PC-9 (cell line): ENCODE results near the gene PTCHD4. TPM values are rescaled to one million over a fixed set of nuclear protein-coding genes. Genes with fewer than 3 reads are reported as not detected.

ENCODE experiments used
- Bru-seq: library from RNA; stranded (reverse); fragments of 400-500 nt; gene quantifications from one replicate; lab custom pipeline; 2021; lab: Mats Ljungman, UMichigan
- BruChase-seq, 2 experiments: library from RNA; stranded (reverse); fragments of 400-500 nt; gene quantifications; one replicate each; lab custom pipeline; 2021; lab: Mats Ljungman, UMichigan
- BruUV-seq: library from RNA; stranded (reverse); fragments of 400-500 nt; replicated peaks from 2 replicates; lab custom pipeline; 2021; lab: Mats Ljungman, UMichigan
- CTCF ChIA-PET: fragments of 300-600 bp; sonication (Branson Sonifier 250); formaldehyde crosslinking; loops from one replicate; lab custom pipeline; 2022; ENCODE audit warnings: antibody characterized with exemption; lab: Charles Lee
- POLR2A ChIA-PET: fragments of 300-600 bp; sonication (Branson Sonifier 250); formaldehyde crosslinking; loops from one replicate; lab custom pipeline; 2022; ENCODE audit warnings: antibody characterized with exemption; ENCODE audit not compliant: unreplicated experiment; lab: Charles Lee
- DNase-seq, 2 experiments: peaks; one replicate each; pipeline versions ENCODE4 v3.0.0 to v3.0.0-alpha.2; 2015 to 2022; ENCODE audit warnings: mixed read lengths in 1 of 2
- H2AFZ ChIP-seq: fragments of 200-600 bp; sonication (generic); 2 replicates; pipeline ENCODE4 v1.8.1; 2017; ENCODE audit warnings: antibody characterized with exemption
- H3F3A ChIP-seq: fragments of 200-600 bp; sonication (generic); 2 replicates; pipeline ENCODE4 v1.8.1; 2017; ENCODE audit warnings: antibody characterized with exemption, mild to moderate bottlenecking, low read depth; ENCODE audit not compliant: insufficient read depth
- H3K27ac ChIP-seq: fragments of 200-600 bp; sonication (generic); 2 replicates; pipeline ENCODE4 v1.6.1; 2016; ENCODE audit warnings: mixed run types
- H3K27me3 ChIP-seq: fragments of 200-600 bp; sonication (generic); 2 replicates; pipeline ENCODE4 v1.6.1; 2016; ENCODE audit warnings: low read depth, mixed run types; ENCODE audit not compliant: insufficient read depth
- H3K36me3 ChIP-seq: fragments of 200-600 bp; sonication (generic); 2 replicates; pipeline ENCODE4 v1.6.1; 2016; ENCODE audit warnings: low read depth, mixed run types
- H3K4me1 ChIP-seq: fragments of 200-600 bp; sonication (generic); replicated peaks from 2 replicates; pipeline ENCODE4 v1.6.1; 2016; ENCODE audit warnings: mixed run types; ENCODE audit not compliant: insufficient read depth
- H3K4me2 ChIP-seq: fragments of 200-600 bp; sonication (generic); 2 replicates; pipeline ENCODE4 v1.6.1; 2017; ENCODE audit warnings: mixed run types
- H3K4me3 ChIP-seq: fragments of 200-600 bp; sonication (generic); 2 replicates; pipeline ENCODE4 v1.6.1; 2016; ENCODE audit warnings: mixed run types
- H3K79me2 ChIP-seq: fragments of 200-600 bp; sonication (generic); 2 replicates; pipeline ENCODE4 v1.6.1; 2017; ENCODE audit warnings: low read depth, mixed run types
- H3K9me2 ChIP-seq: fragments of 200-600 bp; sonication (generic); 2 replicates; pipeline ENCODE4 v1.8.1; 2017; ENCODE audit warnings: mild to moderate bottlenecking; ENCODE audit not compliant: insufficient read depth
- H3K9me3 ChIP-seq: fragments of 200-600 bp; sonication (generic); 2 replicates; pipeline ENCODE4 v1.8.1; 2016; ENCODE audit warnings: low read depth; ENCODE audit not compliant: insufficient read depth
- H4K20me1 ChIP-seq: fragments of 200-600 bp; sonication (generic); 2 replicates; pipeline ENCODE4 v1.8.1; 2017; ENCODE audit not compliant: insufficient read depth
- EZH2 ChIP-seq: fragments of 200-600 bp; sonication (generic); IDR thresholded peaks from 2 replicates; pipeline ENCODE4 v1.8.0; 2017; ENCODE audit warnings: antibody characterized with exemption, low read depth
- intact Hi-C: fragments of 100-400 bp; cut with micrococcal nuclease; formaldehyde crosslinking; loops from one replicate; pipeline ENCODE4 v1.10.0; 2022; ENCODE audit not compliant: unreplicated experiment
- long read RNA-seq: library from polyadenylated mRNA; stranded (forward); transcript quantifications from one replicate; pipeline ENCODE4 v2.0.0, GENCODE V29; 2022
- total RNA-seq: library from RNA; stranded (reverse); gene quantifications from 2 replicates; pipeline ENCODE4 v1.2.3, GENCODE V29; 2021
- TF ChIP-seq, protein P1 (sequence below): fragments of 200-600 bp; sonication (generic); conservative IDR thresholded peaks from 2 replicates; pipeline ENCODE4 v1.6.1; 2017; ENCODE audit warnings: mixed run types, antibody characterized with exemption, mild to moderate bottlenecking, moderate library complexity

PTCHD4 gene
- 0.15 TPM in 1 of 2 replicates, not detected in the other for total RNA-seq
- Bru-seq, nascent RNA = percentile 16 among the genes with signal in this experiment
- BruChase-seq, experiment 1, labeled RNA remaining after a 2-hour chase = percentile 16 among the genes with signal in this experiment
- percentile 10 among the genes with signal in this experiment for BruChase-seq, experiment 2, labeled RNA remaining after a 6-hour chase
- long read RNA-seq = 0 reads

DNA sequence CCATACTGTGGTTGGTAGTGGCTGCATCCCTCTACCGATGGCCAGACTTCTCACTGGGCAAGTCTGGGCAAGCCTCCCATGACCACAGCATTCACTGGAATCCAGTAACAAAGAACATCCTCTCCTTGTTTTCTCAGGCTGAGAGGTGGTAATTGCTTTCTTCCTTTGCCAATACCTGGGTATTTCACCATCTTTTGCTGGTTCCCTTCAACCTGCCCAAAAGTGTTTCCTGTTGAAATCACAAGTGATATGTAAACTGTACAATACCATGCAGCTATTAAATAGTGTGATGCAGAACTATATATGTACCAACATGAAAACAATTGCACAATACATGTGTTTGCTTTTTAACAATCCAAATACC, at the start of gene PTCHD4:
TSS of gene PTCHD4 (minus strand) at position 55 of the 364 bp plus-strand sequence. CDS start 42,240 bp downstream, outside the sequence.
- POLR2A ChIA-PET = interaction anchor here (0.6 kb wide), 1 partner anchor 71 kb away, joined by 3 read pairs; no protein-coding TSS in a partner anchor
- Histone ChIP-seq H3K79me2 (no peaks in the 10 kb centered on the region), H2AFZ (no peak within 1 kb of the TSS), H3K9me3 (no peaks in the 10 kb centered on the region), H3K9me2 (no peaks in the 10 kb centered on the region), H3K27me3 (no peaks in the 10 kb centered on the region), H3K27ac (no peak within 1 kb of the TSS), H3K4me3 (no peak within 1 kb of the TSS), H3K4me1 (no peaks in the 10 kb centered on the region), H3K4me2 (no peak within 1 kb of the TSS), H3K36me3 (no peaks in the 10 kb centered on the region), H4K20me1 (no peaks in the 10 kb centered on the region), H3F3A (no peaks in the 10 kb centered on the region)
- no TSS peak for BruUV-seq
- intact Hi-C loops = no loop called here
- no peak for TF ChIP-seq EZH2
- TF ChIP-seq, protein P1, sequence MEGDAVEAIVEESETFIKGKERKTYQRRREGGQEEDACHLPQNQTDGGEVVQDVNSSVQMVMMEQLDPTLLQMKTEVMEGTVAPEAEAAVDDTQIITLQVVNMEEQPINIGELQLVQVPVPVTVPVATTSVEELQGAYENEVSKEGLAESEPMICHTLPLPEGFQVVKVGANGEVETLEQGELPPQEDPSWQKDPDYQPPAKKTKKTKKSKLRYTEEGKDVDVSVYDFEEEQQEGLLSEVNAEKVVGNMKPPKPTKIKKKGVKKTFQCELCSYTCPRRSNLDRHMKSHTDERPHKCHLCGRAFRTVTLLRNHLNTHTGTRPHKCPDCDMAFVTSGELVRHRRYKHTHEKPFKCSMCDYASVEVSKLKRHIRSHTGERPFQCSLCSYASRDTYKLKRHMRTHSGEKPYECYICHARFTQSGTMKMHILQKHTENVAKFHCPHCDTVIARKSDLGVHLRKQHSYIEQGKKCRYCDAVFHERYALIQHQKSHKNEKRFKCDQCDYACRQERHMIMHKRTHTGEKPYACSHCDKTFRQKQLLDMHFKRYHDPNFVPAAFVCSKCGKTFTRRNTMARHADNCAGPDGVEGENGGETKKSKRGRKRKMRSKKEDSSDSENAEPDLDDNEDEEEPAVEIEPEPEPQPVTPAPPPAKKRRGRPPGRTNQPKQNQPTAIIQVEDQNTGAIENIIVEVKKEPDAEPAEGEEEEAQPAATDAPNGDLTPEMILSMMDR = no peak
- CTCF ChIA-PET = no interaction called here
- DNase-seq = peak in 1 of 2 experiments; percentile 64

DNA sequence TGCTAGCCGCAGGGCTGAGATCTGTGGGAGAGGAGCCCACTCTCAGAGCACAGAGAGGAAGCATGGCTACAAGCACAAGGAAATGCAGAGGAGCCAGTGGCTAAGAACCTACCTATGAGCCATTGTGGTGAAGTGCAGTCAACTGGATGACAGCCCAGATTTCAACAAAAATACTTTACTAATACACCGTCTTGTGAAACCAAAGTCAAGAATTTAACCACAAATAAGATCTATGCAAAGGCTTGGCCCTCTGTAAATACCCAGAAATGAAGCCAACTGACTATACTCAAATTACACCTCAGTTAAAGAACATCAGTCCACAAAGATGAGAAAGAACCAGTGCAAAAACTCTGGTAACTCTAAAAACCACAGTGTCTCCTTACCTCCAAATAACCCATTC, 40.1 kb upstream of the PTCHD4 start:
- H3K27me3 ChIP-seq = no peaks in the 10 kb centered on the region
- POLR2A ChIA-PET = interaction anchor here (0.8 kb wide), 1 partner anchor 493 kb away, joined by 10 read pairs; no protein-coding TSS in a partner anchor
- H2AFZ ChIP-seq = no peak overlapping the region
- no peak overlapping the region for H3K4me3 ChIP-seq
- intact Hi-C loops = loop anchor here (2.0 kb wide), 1 partner anchor 614 kb away; no protein-coding TSS in a partner anchor
- peaks cover 20% of the 10 kb centered on the region for H3K9me3 ChIP-seq
- CTCF ChIA-PET = no interaction called here
- TF ChIP-seq, protein P1 = no peak
- TF ChIP-seq EZH2 = no peak
- peak overlapping the region; percentile 34; the same call in 1 of the 2 replicates for H3K4me2 ChIP-seq
- H3K4me1 ChIP-seq = no peaks in the 10 kb centered on the region; the same call in 1 of the 2 replicates
- BruUV-seq = no TSS peak
- no peaks in the 10 kb centered on the region for H3K36me3 ChIP-seq
- peak in 1 of 2 experiments; percentile 63 for DNase-seq
- H4K20me1 ChIP-seq = no peaks in the 10 kb centered on the region
- peak overlapping the region; percentile 28; the same call in 1 of the 2 replicates for H3K27ac ChIP-seq
- H3K9me2 ChIP-seq = no peaks in the 10 kb centered on the region
- no peaks in the 10 kb centered on the region for H3K79me2 ChIP-seq
- no peaks in the 10 kb centered on the region for H3F3A ChIP-seq

DNA sequence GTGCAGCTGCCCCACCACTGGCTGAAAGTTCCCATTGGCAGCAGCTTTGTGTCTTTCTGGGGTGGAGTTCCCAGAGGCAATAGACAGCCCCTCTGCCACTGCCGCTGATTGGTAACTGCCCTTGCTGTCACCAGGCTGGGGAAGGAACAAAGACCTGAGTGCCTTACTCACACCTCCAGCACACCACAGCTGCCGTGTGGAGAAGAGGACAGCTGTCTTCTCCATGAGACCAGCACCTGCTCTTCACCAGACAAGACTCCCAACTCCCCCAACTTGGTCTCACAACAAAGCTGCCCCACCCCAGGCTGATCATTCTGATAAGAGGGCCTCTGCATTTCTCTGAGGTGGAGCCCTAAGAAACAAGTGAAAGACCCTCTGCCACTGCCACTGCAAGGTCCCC, 39.7 kb upstream of the PTCHD4 start:
- Histone ChIP-seq H3K9me2 (no peaks in the 10 kb centered on the region), H3K27ac (peak overlapping the region; percentile 28; the same call in 1 of the 2 replicates), H3F3A (no peaks in the 10 kb centered on the region), H3K4me1 (no peaks in the 10 kb centered on the region; the same call in 1 of the 2 replicates), H2AFZ (no peak overlapping the region), H3K36me3 (no peaks in the 10 kb centered on the region), H3K9me3 (peaks cover 20% of the 10 kb centered on the region), H3K27me3 (no peaks in the 10 kb centered on the region), H3K4me2 (peak overlapping the region; percentile 34; the same call in 1 of the 2 replicates), H3K79me2 (no peaks in the 10 kb centered on the region), H3K4me3 (no peak overlapping the region), H4K20me1 (no peaks in the 10 kb centered on the region)
- no TSS peak for BruUV-seq
- intact Hi-C loops = loop anchor here (2.0 kb wide), 1 partner anchor 614 kb away; no protein-coding TSS in a partner anchor
- TF ChIP-seq EZH2 = no peak
- TF ChIP-seq, protein P1 = no peak
- peak in 1 of 2 experiments; percentile 50 for DNase-seq
- CTCF ChIA-PET = no interaction called here
- POLR2A ChIA-PET = no interaction called here
